Transverse colon (tissue), 3 donors: Measurements from ENCODE around the gene ZBTB1.

Source experiments
- CTCF ChIP-seq, 5 experiments: fragments of 200-600 bp in 3 of 5; fragments of 450-650 bp in 2 of 5; sonication (generic) in 3 of 5; IDR thresholded peaks; 1 replicate in 2 of 5; 2 replicates in 3 of 5; pipeline ENCODE4 v1.5.1; 2016 to 2017; ENCODE audit warnings: antibody characterized with exemption in 5 of 5, inconsistent platforms in 3 of 5, mild to moderate bottlenecking in 2 of 5, moderate library complexity in 1 of 5
- EP300 ChIP-seq: sonication (generic); formaldehyde crosslinking; IDR thresholded peaks from one replicate; pipeline ENCODE4 v1.6.1; 2017; ENCODE audit warnings: antibody characterized with exemption, low read depth
- POLR2A ChIP-seq: fragments of 450-650 bp; IDR thresholded peaks from one replicate; pipeline ENCODE4 v1.6.1; 2016; ENCODE audit warnings: antibody characterized with exemption, mild to moderate bottlenecking, moderate library complexity

- TF ChIP-seq CTCF (IDR thresholded peaks at IDR 0.05) (peak in 1 of 5 experiments; percentile 9), EP300 (no peak), POLR2A (peak; percentile 92)
These were observed 898 bp upstream of the ZBTB1 start, which contains the start of gene ZBTB25 for GRCh38 chr14:64503434-64504309.
